PC-9 (cell line): ENCODE measurements around the gene UXS1. TPM values are rescaled to one million over a fixed set of nuclear protein-coding genes. Genes with fewer than 3 reads are reported as not detected.
A peak's percentile ranks its signal among the peaks of the same experiment; 100 is the strongest.

ENCODE experiments used
- BruUV-seq: library from RNA; stranded (reverse); fragments of 400-500 nt; replicated peaks from 2 replicates; lab custom pipeline; 2021; lab: Mats Ljungman, UMichigan
- CTCF ChIA-PET: fragments of 300-600 bp; sonication (Branson Sonifier 250); formaldehyde crosslinking; loops from one replicate; lab custom pipeline; 2022; ENCODE audit warnings: antibody characterized with exemption; lab: Charles Lee
- POLR2A ChIA-PET: fragments of 300-600 bp; sonication (Branson Sonifier 250); formaldehyde crosslinking; loops from one replicate; lab custom pipeline; 2022; ENCODE audit warnings: antibody characterized with exemption; ENCODE audit not compliant: unreplicated experiment; lab: Charles Lee
- DNase-seq, 2 experiments: peaks; one replicate each; pipeline versions ENCODE4 v3.0.0 to v3.0.0-alpha.2; 2015 to 2022; ENCODE audit warnings: mixed read lengths in 1 of 2
- H2AFZ ChIP-seq: fragments of 200-600 bp; sonication (generic); 2 replicates; pipeline ENCODE4 v1.8.1; 2017; ENCODE audit warnings: antibody characterized with exemption
- H3F3A ChIP-seq: fragments of 200-600 bp; sonication (generic); 2 replicates; pipeline ENCODE4 v1.8.1; 2017; ENCODE audit warnings: antibody characterized with exemption, mild to moderate bottlenecking, low read depth; ENCODE audit not compliant: insufficient read depth
- H3K27ac ChIP-seq: fragments of 200-600 bp; sonication (generic); 2 replicates; pipeline ENCODE4 v1.6.1; 2016; ENCODE audit warnings: mixed run types
- H3K27me3 ChIP-seq: fragments of 200-600 bp; sonication (generic); 2 replicates; pipeline ENCODE4 v1.6.1; 2016; ENCODE audit warnings: low read depth, mixed run types; ENCODE audit not compliant: insufficient read depth
- H3K36me3 ChIP-seq: fragments of 200-600 bp; sonication (generic); 2 replicates; pipeline ENCODE4 v1.6.1; 2016; ENCODE audit warnings: low read depth, mixed run types
- H3K4me1 ChIP-seq: fragments of 200-600 bp; sonication (generic); replicated peaks from 2 replicates; pipeline ENCODE4 v1.6.1; 2016; ENCODE audit warnings: mixed run types; ENCODE audit not compliant: insufficient read depth
- H3K4me2 ChIP-seq: fragments of 200-600 bp; sonication (generic); 2 replicates; pipeline ENCODE4 v1.6.1; 2017; ENCODE audit warnings: mixed run types
- H3K4me3 ChIP-seq: fragments of 200-600 bp; sonication (generic); 2 replicates; pipeline ENCODE4 v1.6.1; 2016; ENCODE audit warnings: mixed run types
- H3K79me2 ChIP-seq: fragments of 200-600 bp; sonication (generic); 2 replicates; pipeline ENCODE4 v1.6.1; 2017; ENCODE audit warnings: low read depth, mixed run types
- H3K9me2 ChIP-seq: fragments of 200-600 bp; sonication (generic); 2 replicates; pipeline ENCODE4 v1.8.1; 2017; ENCODE audit warnings: mild to moderate bottlenecking; ENCODE audit not compliant: insufficient read depth
- H3K9me3 ChIP-seq: fragments of 200-600 bp; sonication (generic); 2 replicates; pipeline ENCODE4 v1.8.1; 2016; ENCODE audit warnings: low read depth; ENCODE audit not compliant: insufficient read depth
- H4K20me1 ChIP-seq: fragments of 200-600 bp; sonication (generic); 2 replicates; pipeline ENCODE4 v1.8.1; 2017; ENCODE audit not compliant: insufficient read depth
- EZH2 ChIP-seq: fragments of 200-600 bp; sonication (generic); IDR thresholded peaks from 2 replicates; pipeline ENCODE4 v1.8.0; 2017; ENCODE audit warnings: antibody characterized with exemption, low read depth
- intact Hi-C: fragments of 100-400 bp; cut with micrococcal nuclease; formaldehyde crosslinking; loops from one replicate; pipeline ENCODE4 v1.10.0; 2022; ENCODE audit not compliant: unreplicated experiment
- total RNA-seq: library from RNA; stranded (reverse); gene quantifications from 2 replicates; pipeline ENCODE4 v1.2.3, GENCODE V29; 2021
- TF ChIP-seq, protein P1 (sequence below): fragments of 200-600 bp; sonication (generic); conservative IDR thresholded peaks from 2 replicates; pipeline ENCODE4 v1.6.1; 2017; ENCODE audit warnings: mixed run types, antibody characterized with exemption, mild to moderate bottlenecking, moderate library complexity

The UXS1 gene
- total RNA-seq, 1 experiment from 2014 or later, result 65.6 TPM

DNA sequence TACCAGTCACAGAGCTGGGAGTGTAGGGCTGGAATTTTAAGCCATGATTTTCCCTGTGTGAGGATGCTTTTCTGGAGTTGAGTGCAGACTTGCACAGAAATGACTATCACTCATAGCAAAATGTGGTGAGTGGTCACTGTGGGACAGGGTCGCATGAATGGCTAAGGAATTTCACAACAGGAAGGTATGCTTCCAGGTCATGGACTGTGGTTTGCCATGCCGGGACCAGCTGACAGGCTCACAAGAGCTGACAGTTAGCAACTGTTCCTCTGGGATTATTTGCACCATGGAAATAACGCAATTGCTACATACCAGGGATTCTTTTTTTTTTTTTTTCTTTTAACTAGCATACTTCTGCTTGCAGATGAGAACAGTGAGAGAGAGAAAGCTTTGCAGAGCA, 3.8 kb upstream of the UXS1 start:
- H4K20me1 ChIP-seq, result no peaks in the 10 kb centered on the region
- peaks cover 10% of the 10 kb centered on the region for H3F3A ChIP-seq
- H3K27me3 ChIP-seq, result no peaks in the 10 kb centered on the region
- ChIA-PET POLR2A (interaction anchor here (0.6 kb wide), 1 partner anchor 36 kb away, joined by 8 read pairs; no protein-coding TSS in a partner anchor), CTCF (interaction anchor here (0.6 kb wide), 1 partner anchor 20 kb away, joined by 5 read pairs; no protein-coding TSS in a partner anchor)
- TF ChIP-seq, protein P1, sequence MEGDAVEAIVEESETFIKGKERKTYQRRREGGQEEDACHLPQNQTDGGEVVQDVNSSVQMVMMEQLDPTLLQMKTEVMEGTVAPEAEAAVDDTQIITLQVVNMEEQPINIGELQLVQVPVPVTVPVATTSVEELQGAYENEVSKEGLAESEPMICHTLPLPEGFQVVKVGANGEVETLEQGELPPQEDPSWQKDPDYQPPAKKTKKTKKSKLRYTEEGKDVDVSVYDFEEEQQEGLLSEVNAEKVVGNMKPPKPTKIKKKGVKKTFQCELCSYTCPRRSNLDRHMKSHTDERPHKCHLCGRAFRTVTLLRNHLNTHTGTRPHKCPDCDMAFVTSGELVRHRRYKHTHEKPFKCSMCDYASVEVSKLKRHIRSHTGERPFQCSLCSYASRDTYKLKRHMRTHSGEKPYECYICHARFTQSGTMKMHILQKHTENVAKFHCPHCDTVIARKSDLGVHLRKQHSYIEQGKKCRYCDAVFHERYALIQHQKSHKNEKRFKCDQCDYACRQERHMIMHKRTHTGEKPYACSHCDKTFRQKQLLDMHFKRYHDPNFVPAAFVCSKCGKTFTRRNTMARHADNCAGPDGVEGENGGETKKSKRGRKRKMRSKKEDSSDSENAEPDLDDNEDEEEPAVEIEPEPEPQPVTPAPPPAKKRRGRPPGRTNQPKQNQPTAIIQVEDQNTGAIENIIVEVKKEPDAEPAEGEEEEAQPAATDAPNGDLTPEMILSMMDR, result no peak
- TF ChIP-seq EZH2, result no peak
- H3K27ac ChIP-seq, result no peak overlapping the region
- no peak overlapping the region for H3K4me3 ChIP-seq
- H3K9me2 ChIP-seq, result no peaks in the 10 kb centered on the region
- peak; percentile 8 to 53 for DNase-seq
- no peaks in the 10 kb centered on the region for H3K9me3 ChIP-seq
- no peaks in the 10 kb centered on the region for H3K36me3 ChIP-seq
- H2AFZ ChIP-seq, result no peak overlapping the region
- intact Hi-C loops, result no loop called here
- H3K79me2 ChIP-seq, result peaks cover 9% of the 10 kb centered on the region; the same call in 1 of the 2 replicates
- H3K4me2 ChIP-seq, result no peak overlapping the region
- peaks cover 5% of the 10 kb centered on the region; the same call in 1 of the 2 replicates for H3K4me1 ChIP-seq
- BruUV-seq, result no TSS peak

DNA sequence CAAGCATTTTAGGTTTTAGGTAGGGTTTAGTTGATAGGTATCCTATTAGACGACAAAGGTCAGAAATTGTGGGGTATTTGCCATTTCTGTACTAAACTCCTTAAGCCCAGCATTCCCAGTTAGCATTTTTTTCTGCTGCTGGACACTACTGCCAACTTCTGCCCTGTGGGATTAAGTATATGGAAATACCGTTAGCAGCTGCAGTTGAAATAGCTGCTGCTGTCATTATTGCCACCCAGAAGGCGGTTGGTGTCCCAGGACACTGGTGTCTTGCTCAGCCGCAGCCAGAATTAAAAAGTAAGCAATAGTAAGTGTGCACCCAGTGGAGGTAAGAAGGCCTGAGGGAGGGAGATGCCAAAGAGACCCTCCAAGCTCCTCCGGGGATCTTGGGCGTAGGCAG, 1.9 kb upstream of the UXS1 start:
- Histone ChIP-seq H3K4me3 (no peak overlapping the region), H3F3A (peaks cover 17% of the 10 kb centered on the region), H4K20me1 (no peaks in the 10 kb centered on the region), H3K9me3 (no peaks in the 10 kb centered on the region), H3K4me2 (no peak overlapping the region), H3K4me1 (peaks cover 18% of the 10 kb centered on the region), H2AFZ (no peak overlapping the region), H3K27ac (no peak overlapping the region), H3K79me2 (peaks cover 21% of the 10 kb centered on the region), H3K36me3 (no peaks in the 10 kb centered on the region), H3K27me3 (no peaks in the 10 kb centered on the region), H3K9me2 (no peaks in the 10 kb centered on the region)
- DNase-seq, result no peak
- POLR2A ChIA-PET, result no interaction called here
- intact Hi-C loops, result no loop called here
- TF ChIP-seq EZH2, result no peak
- TF ChIP-seq, protein P1, result no peak
- CTCF ChIA-PET, result no interaction called here
- no TSS peak for BruUV-seq

DNA sequence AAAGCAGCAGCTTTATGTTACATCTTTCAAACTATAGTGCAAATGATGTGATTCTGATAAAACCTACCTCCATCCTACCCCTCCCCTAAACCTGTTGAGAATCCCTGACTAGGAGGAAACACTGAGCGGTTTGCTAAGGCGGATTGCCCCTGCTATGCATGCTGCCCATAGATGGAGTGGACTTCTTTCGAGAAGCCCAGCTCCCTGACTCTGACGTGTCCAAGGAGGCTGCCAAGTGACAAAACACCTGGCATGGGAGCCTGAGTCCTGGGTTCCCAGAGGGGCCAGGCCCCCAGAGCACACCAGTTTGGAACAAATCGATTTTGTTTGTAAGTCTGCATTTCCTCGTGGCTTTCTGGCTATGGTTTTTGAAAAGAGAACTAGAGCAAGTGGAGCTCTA, 1.4 kb upstream of the UXS1 start:
- Histone ChIP-seq H4K20me1 (no peaks in the 10 kb centered on the region), H3K79me2 (peaks cover 25% of the 10 kb centered on the region), H3K4me2 (peak overlapping the region; percentile 87), H2AFZ (0 out of 2 replicates have a peak overlapping the region, but pooled peaks have one; percentile 85), H3F3A (peaks cover 17% of the 10 kb centered on the region), H3K4me3 (no peak overlapping the region), H3K9me3 (no peaks in the 10 kb centered on the region), H3K27me3 (no peaks in the 10 kb centered on the region), H3K36me3 (no peaks in the 10 kb centered on the region), H3K9me2 (no peaks in the 10 kb centered on the region), H3K27ac (no peak overlapping the region), H3K4me1 (peaks cover 18% of the 10 kb centered on the region)
- BruUV-seq, result no TSS peak
- ChIA-PET CTCF (no interaction called here), POLR2A (no interaction called here)
- intact Hi-C loops, result no loop called here
- DNase-seq, result no peak
- TF ChIP-seq, protein P1, result no peak
- no peak for TF ChIP-seq EZH2
